HS-27A (cell line): Measurements from ENCODE around the gene IRS4.

ENCODE experiments used
- DNase-seq: peaks from one replicate; pipeline ENCODE4 v3.0.0-alpha.2; 2012; ENCODE audit warnings: low read depth, missing footprints

Gene IRS4

GRCh38 chrX:108736509-108737479, at the start of gene IRS4:
Gene IRS4, minus strand, starts transcription at chrX:108736563.
- no peak for DNase-seq

GRCh38 chrX:108772549-108772948, 36.2 kb upstream of the IRS4 start:
- no peak for DNase-seq

GRCh38 chrX:108763559-108763958, 27.2 kb upstream of the IRS4 start:
- DNase-seq, result no peak

GRCh38 chrX:108740299-108740774, 4.0 kb upstream of the IRS4 start:
- no peak for DNase-seq

GRCh38 chrX:108737754-108738153, 1.4 kb upstream of the IRS4 start:
- no peak for DNase-seq

- no peak for DNase-seq
These were observed 469 bp downstream of the IRS4 start for GRCh38 chrX:108735679-108736508.

GRCh38 chrX:108735091-108735678, 1.2 kb downstream of the IRS4 start:
- DNase-seq, result no peak

GRCh38 chrX:108734426-108734825, 1.9 kb downstream of the IRS4 start:
- DNase-seq, result no peak

- no peak for DNase-seq
These were observed 3.6 kb downstream of the IRS4 start for GRCh38 chrX:108732630-108733321.

- DNase-seq, result no peak
These were observed 5.2 kb downstream of the IRS4 start for GRCh38 chrX:108731153-108731552.

GRCh38 chrX:108726748-108727147, 9.6 kb downstream of the IRS4 start:
- no peak for DNase-seq

- no peak for DNase-seq
These were observed 13.8 kb downstream of the IRS4 start for GRCh38 chrX:108722561-108722960.

GRCh38 chrX:108712886-108713285, 23.5 kb downstream of the IRS4 start:
- DNase-seq, result no peak

GRCh38 chrX:108704839-108705238, 31.5 kb downstream of the IRS4 start:
- DNase-seq, result no peak

GRCh38 chrX:108702530-108702929, 33.8 kb downstream of the IRS4 start:
- DNase-seq, result no peak

- no peak for DNase-seq
These were observed 34.7 kb downstream of the IRS4 start for GRCh38 chrX:108701633-108702032.

- no peak for DNase-seq
These were observed 37.0 kb downstream of the IRS4 start for GRCh38 chrX:108699368-108699767.

- DNase-seq, result no peak
These were observed 39.7 kb downstream of the IRS4 start for GRCh38 chrX:108696690-108697089.
